ENCODE data around the gene MATN4.

The MATN4 gene

GRCh38 chr20:45340951-45341350, 32.9 kb upstream of the MATN4 start:
- DNase-seq, result no peak

- no peak for DNase-seq
Observed at GRCh38 chr20:45340236-45340847, 32.2 kb upstream of the MATN4 start.

- DNase-seq, result no peak
Observed at GRCh38 chr20:45339799-45340198, 31.7 kb upstream of the MATN4 start.

GRCh38 chr20:45339084-45339483, 31.0 kb upstream of the MATN4 start:
- DNase-seq, result no peak

- no peak for DNase-seq
Observed at GRCh38 chr20:45338121-45339030, 30.3 kb upstream of the MATN4 start.

GRCh38 chr20:45337367-45338120, 29.4 kb upstream of the MATN4 start:
- DNase-seq, result no peak

GRCh38 chr20:45336530-45337366, 28.6 kb upstream of the MATN4 start:
- no peak for DNase-seq

GRCh38 chr20:45330476-45330875, 22.4 kb upstream of the MATN4 start:
- DNase-seq, result no peak

GRCh38 chr20:45329497-45330319, 21.6 kb upstream of the MATN4 start:
- no peak for DNase-seq

- no peak for DNase-seq
Observed at GRCh38 chr20:45328451-45328850, 20.4 kb upstream of the MATN4 start.

- no peak for DNase-seq
Observed at GRCh38 chr20:45325371-45325770, 17.3 kb upstream of the MATN4 start.

GRCh38 chr20:45323731-45324130, 15.6 kb upstream of the MATN4 start:
- DNase-seq, result no peak

- peak; percentile 51 to 61 for DNase-seq
Observed at GRCh38 chr20:45322952-45323383, 14.9 kb upstream of the MATN4 start.

GRCh38 chr20:45320948-45321595, 13.0 kb upstream of the MATN4 start:
- no peak for DNase-seq

- no peak for DNase-seq
Observed at GRCh38 chr20:45318948-45319347, 10.8 kb upstream of the MATN4 start.

- DNase-seq, result no peak
Observed at GRCh38 chr20:45318386-45318939, 10.4 kb upstream of the MATN4 start.

GRCh38 chr20:45317826-45318225, 9.7 kb upstream of the MATN4 start:
- DNase-seq, result no peak

GRCh38 chr20:45316150-45317080, 8.3 kb upstream of the MATN4 start:
- DNase-seq, result no peak

- no peak for DNase-seq
Observed at GRCh38 chr20:45315672-45316071, 7.6 kb upstream of the MATN4 start.

- DNase-seq, result no peak
Observed at GRCh38 chr20:45313943-45314342, 5.8 kb upstream of the MATN4 start.
